GM23338 (cell line): Measurements from ENCODE around the gene NAA10.

Experiments used
- CTCF ChIP-seq, 2 experiments: fragments of 200-600 bp in 1 of 2; sonication (generic) in 1 of 2; conservative IDR thresholded peaks; 2 replicates each; pipeline versions ENCODE4 v1.5.1 to v1.6.1; 2016 to 2017; ENCODE audit warnings: antibody characterized with exemption in 2 of 2, low read depth in 2 of 2, mild to moderate bottlenecking in 2 of 2, moderate library complexity in 1 of 2
- EZH2phosphoT487 ChIP-seq: fragments of 200-600 bp; sonication (generic); IDR thresholded peaks from one replicate; pipeline ENCODE4 v1.8.1; 2018; ENCODE audit warnings: antibody characterized with exemption; ENCODE audit not compliant: unreplicated experiment
- NANOG ChIP-seq: IDR thresholded peaks from 2 replicates; pipeline ENCODE4 v1.6.1; 2016; ENCODE audit warnings: antibody characterized with exemption, borderline replicate concordance
- POLR2AphosphoS5 ChIP-seq: IDR thresholded peaks from 2 replicates; pipeline ENCODE4 v1.6.1; 2016; ENCODE audit warnings: antibody characterized with exemption, low read depth

- TF ChIP-seq POLR2AphosphoS5: no peak
- TF ChIP-seq CTCF (conservative IDR thresholded peaks at IDR 0.05; ENCODE audit: low read depth in 2 of 2): no peak
- no peak for TF ChIP-seq NANOG
- no peak for TF ChIP-seq EZH2phosphoT487
Measured at GRCh38 chrX:153928846-153929245, 6.0 kb downstream of the NAA10 start.
